Aorta (tissue), 5 donors: Measurements from ENCODE around the gene DPF3. TPM values are rescaled to one million over a fixed set of nuclear protein-coding genes. Genes with fewer than 3 reads are reported as not detected.

Experiments
- ATAC-seq: fragments of 200-7000 bp; cut with Tn5 transposase; one replicate; pipeline ENCODE4 v1.9.1; 2022; ENCODE audit warnings: moderate library complexity; ENCODE audit not compliant: low FRiP score
- DNase-seq, 2 donors: peaks; one replicate each; pipeline ENCODE4 v3.0.0-alpha.2; 2020
- H3K27ac ChIP-seq, 2 donors: one replicate each; pipeline ENCODE4 v1.5.1; 2013; ENCODE audit warnings: low read length in 2 of 2, mild to moderate bottlenecking in 2 of 2, moderate library complexity in 2 of 2, control low read depth in 1 of 2, inconsistent platforms in 1 of 2, low read depth in 1 of 2
- H3K27me3 ChIP-seq, 2 donors: one replicate each; pipeline ENCODE4 v1.6.1; 2013; ENCODE audit warnings: control low read depth in 1 of 2, low read length in 1 of 2, mild to moderate bottlenecking in 1 of 2, moderate library complexity in 1 of 2; ENCODE audit not compliant: insufficient read depth in 2 of 2, control insufficient read depth in 1 of 2
- H3K36me3 ChIP-seq, 2 donors: one replicate each; pipeline ENCODE4 v1.6.1; 2013; ENCODE audit warnings: control low read depth in 1 of 2, low read length in 1 of 2, mild to moderate bottlenecking in 1 of 2; ENCODE audit not compliant: insufficient read depth in 2 of 2, control insufficient read depth in 1 of 2
- H3K4me1 ChIP-seq, 2 donors: one replicate each; pipeline ENCODE4 v1.6.1; 2013; ENCODE audit warnings: low read length in 2 of 2, control low read depth in 1 of 2, mild to moderate bottlenecking in 1 of 2, moderate library complexity in 1 of 2; ENCODE audit not compliant: insufficient read depth in 2 of 2, control insufficient read depth in 1 of 2
- H3K4me3 ChIP-seq, 2 donors: one replicate each; pipeline ENCODE4 v1.5.1; 2013; ENCODE audit warnings: low read length in 2 of 2, control low read depth in 1 of 2, mild to moderate bottlenecking in 1 of 2
- H3K9me3 ChIP-seq: one replicate; pipeline ENCODE4 v1.6.1; 2013; ENCODE audit warnings: mild to moderate bottlenecking, low read length; ENCODE audit not compliant: control insufficient read depth
- WGBS, 2 donors: extraction: QIAGEN DNeasy Blood & Tissue Kit; methylation state at CpG; one replicate each; pipeline ENCODE4 v1.1.7; 2013; 5-methylcytosine and 5-hydroxymethylcytosine counted together
- intact Hi-C, 2 donors: fragments of 100-400 bp; cut with DNase I; formaldehyde crosslinking; loops; one replicate each; pipeline versions ENCODE4 v1.14.2 to v1.15.0; 2022
- polyA plus RNA-seq, 2 donors: library from polyadenylated mRNA; stranded (reverse); fragments of 200-250 nt; gene quantifications; one replicate each; pipeline ENCODE4 v1.2.3, GENCODE V29; 2013
- total RNA-seq, 2 donors: library from RNA; stranded (reverse); fragmentation: NEBNext Ultra II Directional; extraction: Animal tissue kit (Norgen Biotek cat#: 25700); gene quantifications; one replicate each; pipeline ENCODE4 v1.2.1, GENCODE V29; 2021
- donor health status: healthy with polysubstance abuse.
- donor health status: Bipolar disorder and iron deficiency.
- donor health status: DM: no; HTN: no; CAD: no.
- donor health status: DM: no; HTN: no; CAD: no.
- donor health status: DM: yes; HTN: yes; CAD: no.

DPF3 gene
- total and polyA plus RNA-seq, 4 donors, result 0.15 to 2.2 (median 0.70) TPM

DNA sequence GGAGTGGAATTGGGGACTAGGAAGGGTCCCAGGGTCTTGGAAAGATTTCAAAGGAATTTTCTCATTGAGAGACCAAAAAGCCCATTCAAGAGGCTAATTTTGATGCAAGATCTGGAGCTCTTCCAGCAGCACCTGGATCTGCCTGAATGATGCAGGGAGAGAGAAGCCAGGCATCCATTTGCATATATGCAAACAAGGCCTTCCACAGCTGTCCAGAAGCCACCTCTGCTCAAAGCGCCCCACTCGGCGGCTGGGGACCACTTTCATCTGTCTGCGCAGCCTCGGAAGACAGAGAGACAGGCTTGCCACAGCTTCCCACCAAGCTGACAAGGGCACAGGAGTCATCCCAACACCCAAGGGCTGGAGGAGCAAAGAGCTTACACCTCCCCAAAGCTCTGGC, 295.6 kb downstream of the DPF3 start:
- Histone ChIP-seq H3K27me3 (no peaks in the 10 kb centered on the region), H3K4me3 (no peak overlapping the region), H3K9me3 (no peaks in the 10 kb centered on the region), H3K36me3 (no peaks in the 10 kb centered on the region), H3K27ac (no peak overlapping the region), H3K4me1 (no peaks in the 10 kb centered on the region)
- ATAC-seq, result no peak
- intact Hi-C loops, result no loop called here
- no peak for DNase-seq
- WGBS, 2 donors, result 79 to 90% methylated on average over 5 of the region's 5 CpGs

DNA sequence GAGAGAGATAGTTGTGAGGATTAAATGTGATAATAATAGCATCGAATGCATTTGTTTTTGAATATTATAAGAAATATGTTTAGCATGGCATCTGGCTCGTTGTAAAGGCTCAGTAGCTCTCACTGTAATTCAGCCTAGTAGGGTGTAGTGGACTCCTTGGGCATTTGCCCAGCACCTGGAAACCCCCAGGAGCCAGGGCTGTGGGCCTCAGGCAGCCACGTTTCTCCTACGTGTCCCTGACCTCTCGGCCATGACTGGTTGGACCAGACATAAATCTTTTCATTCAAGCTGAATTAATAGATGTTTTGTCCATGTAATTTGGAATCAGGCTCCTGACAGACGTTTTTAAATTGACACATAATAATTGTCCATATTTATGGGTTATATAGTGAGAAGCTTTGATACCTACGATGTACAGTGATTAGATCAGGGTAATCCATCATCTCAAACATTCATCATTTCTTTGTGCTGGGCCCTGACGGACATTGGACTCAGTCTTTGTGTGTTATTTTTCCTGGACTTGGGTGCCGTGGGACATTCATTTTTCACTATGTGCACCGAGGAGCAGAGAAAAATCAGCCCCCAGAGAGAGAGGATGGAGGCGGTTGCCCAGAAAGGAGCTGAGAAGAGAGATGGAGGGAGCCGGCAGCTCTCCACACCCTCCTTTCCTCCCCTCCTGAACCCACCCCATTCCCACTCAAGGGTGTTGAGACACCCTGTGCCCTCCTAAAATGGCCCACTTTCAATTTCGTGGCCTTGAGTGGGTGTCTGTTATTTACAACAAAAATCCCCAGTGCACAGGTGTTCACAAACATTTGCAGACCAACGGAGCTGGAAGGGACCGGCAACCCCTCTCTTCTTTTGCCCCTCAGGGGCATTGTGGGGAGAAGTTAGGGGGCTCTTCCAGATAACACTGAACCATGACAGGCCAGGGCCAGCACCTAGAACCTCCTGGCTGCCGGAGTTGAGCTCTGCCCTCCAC, 296.4 kb downstream of the DPF3 start:
- Histone ChIP-seq H3K27ac (no peak overlapping the region), H3K4me3 (no peak overlapping the region), H3K27me3 (no peaks in the 10 kb centered on the region), H3K9me3 (no peaks in the 10 kb centered on the region), H3K4me1 (no peaks in the 10 kb centered on the region), H3K36me3 (no peaks in the 10 kb centered on the region)
- DNase-seq, result no peak
- 33 to 56% methylated on average over 16 of the region's 16 CpGs for WGBS, 2 donors
- intact Hi-C loops, result no loop called here
- ATAC-seq, result no peak

DNA sequence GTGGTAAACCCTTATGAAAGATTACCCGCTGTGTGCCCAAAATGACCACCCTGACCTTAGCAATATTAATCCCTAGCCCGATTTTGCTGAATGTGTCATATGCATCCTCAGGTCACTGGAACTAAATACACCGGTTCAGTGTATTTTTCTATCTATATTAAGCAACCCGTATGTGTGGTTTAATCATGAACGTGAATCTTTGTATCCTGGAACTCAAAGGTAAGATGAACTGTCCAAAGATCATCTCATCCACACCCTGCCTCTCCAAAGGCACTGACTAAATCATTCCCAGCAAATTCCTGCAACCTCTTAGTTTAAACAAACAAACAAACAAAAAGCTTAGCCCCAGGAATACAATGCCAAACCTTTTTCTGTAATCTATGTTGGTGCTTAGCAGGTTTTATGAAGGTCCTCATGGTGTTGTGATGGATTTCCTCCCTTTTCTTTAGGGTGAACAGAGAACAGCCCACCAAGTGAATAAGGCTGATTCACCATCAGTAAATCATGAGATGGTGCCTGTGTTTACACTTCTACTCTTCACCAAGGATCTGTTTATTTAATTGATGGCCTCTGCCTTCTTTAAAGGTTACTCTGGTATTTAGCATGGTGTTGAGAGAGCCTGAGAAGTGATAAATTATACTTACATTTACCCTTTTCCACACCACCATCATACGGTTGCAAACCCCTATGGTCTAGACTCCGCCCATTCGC, 298.6 kb downstream of the DPF3 start:
- no peak overlapping the region for H3K4me3 ChIP-seq
- intact Hi-C loops, result no loop called here
- H3K27ac ChIP-seq, result no peak overlapping the region
- H3K36me3 ChIP-seq, result no peaks in the 10 kb centered on the region
- no peak for ATAC-seq
- DNase-seq, result no peak
- WGBS, 2 donors, result 82 to 89% methylated on average over 8 of the region's 8 CpGs
- H3K4me1 ChIP-seq, result no peaks in the 10 kb centered on the region
- no peaks in the 10 kb centered on the region for H3K27me3 ChIP-seq
- H3K9me3 ChIP-seq, result no peaks in the 10 kb centered on the region

DNA sequence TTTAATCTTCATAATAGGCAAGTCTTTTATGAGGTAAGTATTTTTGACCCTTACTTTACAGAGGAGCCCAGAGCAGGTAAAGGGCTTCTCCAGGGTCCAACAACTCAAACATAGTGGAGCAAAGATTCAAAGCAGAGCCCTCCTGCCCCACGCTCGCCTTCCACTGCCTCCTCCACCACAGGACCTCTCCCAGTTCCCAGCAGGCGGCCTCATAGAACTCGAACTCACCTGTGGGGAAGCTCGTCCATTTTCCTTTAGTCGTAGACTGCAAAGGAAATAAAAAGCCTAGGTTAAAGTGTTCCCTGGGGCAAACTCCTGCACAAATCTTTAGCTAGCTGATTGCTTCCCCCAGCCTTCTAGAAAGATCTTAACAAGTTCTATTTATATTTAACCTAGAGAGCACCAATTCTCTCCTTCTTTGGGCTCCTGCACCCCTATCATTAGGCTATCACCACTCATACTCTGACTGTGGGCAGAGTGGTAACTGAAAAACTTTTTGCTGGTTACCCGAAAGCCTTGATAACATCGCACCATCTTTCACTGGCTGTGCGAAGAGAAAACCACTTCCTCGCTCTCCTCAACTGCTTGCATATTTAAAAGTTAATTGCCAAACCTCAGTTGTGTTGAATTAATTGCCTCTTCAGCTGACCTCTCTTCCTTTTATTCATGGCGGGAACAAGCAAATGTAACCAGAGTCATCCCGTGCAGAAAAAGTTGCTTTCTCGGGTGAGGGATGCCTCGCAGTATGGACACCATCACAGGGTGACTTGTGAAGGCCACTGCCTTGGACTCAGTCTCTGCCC, 299.6 kb downstream of the DPF3 start:
- intact Hi-C loops, result no loop called here
- Histone ChIP-seq H3K36me3 (no peaks in the 10 kb centered on the region), H3K27me3 (no peaks in the 10 kb centered on the region), H3K4me3 (no peak overlapping the region), H3K27ac (no peak overlapping the region), H3K9me3 (no peaks in the 10 kb centered on the region), H3K4me1 (no peaks in the 10 kb centered on the region)
- ATAC-seq (no peak), DNase-seq (no peak)
- WGBS, 2 donors, result 88 to 90% methylated on average over 14 of the region's 14 CpGs

DNA sequence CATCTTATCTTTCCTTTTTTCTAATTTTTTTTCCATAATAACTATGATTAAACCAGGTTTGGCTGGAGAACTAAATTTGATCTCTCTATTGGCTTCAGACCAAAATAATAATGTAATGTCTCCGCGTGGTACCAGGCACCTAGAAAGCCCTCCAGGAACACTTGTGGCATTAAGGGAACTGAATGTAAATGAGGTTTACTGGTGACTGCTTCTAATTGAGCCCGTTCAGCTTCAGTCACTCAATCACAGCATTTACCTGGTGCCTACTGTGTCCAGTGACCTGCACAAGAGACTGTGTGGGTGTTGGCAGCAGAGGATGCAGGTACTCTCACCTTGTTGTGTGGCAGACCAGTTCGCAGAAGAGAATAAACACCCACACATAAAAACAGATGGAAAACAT, 302.5 kb downstream of the DPF3 start:
- no peak overlapping the region for H3K4me3 ChIP-seq
- intact Hi-C loops, result no loop called here
- DNase-seq (no peak), ATAC-seq (no peak)
- no peak overlapping the region for H3K27ac ChIP-seq
- no peaks in the 10 kb centered on the region for H3K36me3 ChIP-seq
- H3K9me3 ChIP-seq, result no peaks in the 10 kb centered on the region
- no peaks in the 10 kb centered on the region for H3K27me3 ChIP-seq
- WGBS, 2 donors, result 72 to 76% methylated on average over 4 of the region's 4 CpGs
- H3K4me1 ChIP-seq, result no peaks in the 10 kb centered on the region

DNA sequence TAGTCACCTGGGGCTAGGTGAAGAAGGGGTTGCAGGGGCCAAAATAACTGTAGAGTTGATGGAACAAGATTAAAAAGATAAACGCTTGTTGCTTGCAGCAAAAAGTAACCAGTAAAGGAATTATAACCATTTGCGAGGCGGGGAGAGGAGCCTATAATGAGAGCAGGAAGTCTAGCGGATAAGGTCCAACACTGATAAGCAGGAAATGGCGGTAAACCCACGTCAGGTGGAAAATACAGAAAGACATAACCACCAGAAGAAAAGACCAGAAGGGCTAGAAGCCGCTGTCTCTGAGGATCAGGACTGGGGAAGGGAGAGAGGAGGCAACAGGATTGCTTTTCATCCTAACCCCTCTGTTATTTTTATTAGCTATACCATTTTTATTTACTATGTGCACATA, 303.3 kb downstream of the DPF3 start:
- intact Hi-C loops, result no loop called here
- no peak for DNase-seq
- Histone ChIP-seq H3K4me1 (no peaks in the 10 kb centered on the region), H3K27ac (no peak overlapping the region), H3K4me3 (no peak overlapping the region), H3K9me3 (no peaks in the 10 kb centered on the region), H3K27me3 (no peaks in the 10 kb centered on the region), H3K36me3 (no peaks in the 10 kb centered on the region)
- WGBS, 2 donors, result 69 to 72% methylated on average over 7 of the region's 7 CpGs
- ATAC-seq, result no peak

DNA sequence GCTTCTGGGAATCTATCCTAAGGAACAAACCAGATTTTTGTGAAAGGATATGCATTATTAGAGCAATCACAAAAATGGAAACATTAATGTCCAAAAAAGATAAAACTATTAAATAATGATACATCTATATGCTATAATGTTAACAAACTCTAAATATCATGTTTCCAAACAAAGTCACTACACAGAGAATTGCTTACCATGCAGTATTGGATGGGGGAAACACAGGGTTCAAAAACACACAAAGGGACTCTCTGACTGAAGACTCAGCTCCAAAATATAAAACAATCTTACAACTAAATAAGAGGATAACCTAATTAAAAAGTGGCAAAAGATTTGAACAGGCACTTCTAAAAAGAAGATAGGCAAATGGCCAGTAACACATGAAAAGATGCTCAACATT, 304.2 kb downstream of the DPF3 start:
- Histone ChIP-seq H3K27me3 (no peaks in the 10 kb centered on the region), H3K9me3 (no peaks in the 10 kb centered on the region), H3K4me1 (no peaks in the 10 kb centered on the region), H3K27ac (no peak overlapping the region), H3K4me3 (no peak overlapping the region), H3K36me3 (no peaks in the 10 kb centered on the region)
- ATAC-seq (no peak), DNase-seq (no peak)
- intact Hi-C loops, result no loop called here

DNA sequence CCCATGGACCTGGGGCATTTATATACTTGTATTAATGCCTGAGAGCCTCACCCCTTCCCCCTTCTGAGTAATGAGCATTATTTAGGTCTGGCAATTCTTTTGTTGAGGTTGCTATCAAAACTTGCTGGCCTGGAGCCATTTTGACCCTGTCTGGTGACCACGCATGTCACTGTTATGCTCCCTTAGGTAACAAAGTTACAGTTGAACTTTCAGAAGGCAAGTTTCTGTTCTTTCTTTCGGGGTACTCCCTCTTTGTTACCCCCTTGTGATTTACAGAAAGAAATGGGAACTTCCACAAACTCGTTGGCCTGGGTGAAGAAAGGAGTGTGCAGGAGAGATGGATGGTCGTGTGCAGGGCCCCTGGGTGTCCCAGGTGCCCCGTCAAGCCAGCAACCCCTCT, 305.4 kb downstream of the DPF3 start:
- WGBS, 2 donors, result 72 to 84% methylated on average over 5 of the region's 5 CpGs
- ATAC-seq, result no peak

More for the DNA sequence above, 305.4 kb downstream of the DPF3 start:
- H3K4me3 ChIP-seq, result no peak overlapping the region
- no peak for DNase-seq
- H3K36me3 ChIP-seq, result no peaks in the 10 kb centered on the region
- intact Hi-C loops, result no loop called here
- H3K27ac ChIP-seq, result no peak overlapping the region
- no peaks in the 10 kb centered on the region for H3K4me1 ChIP-seq
- no peaks in the 10 kb centered on the region for H3K27me3 ChIP-seq
- H3K9me3 ChIP-seq, result no peaks in the 10 kb centered on the region
